Caco-2 (cell line): ENCODE data around the gene PLSCR1. TPM values are rescaled to one million over a fixed set of nuclear protein-coding genes. Genes with fewer than 3 reads are reported as not detected.

Source experiments
- BruUV-seq: library from RNA; stranded (reverse); fragments of 400-500 nt; replicated peaks from 2 replicates; lab custom pipeline; 2021; lab: Mats Ljungman, UMichigan
- CTCF ChIA-PET: fragments of 300-600 bp; sonication (Branson Sonifier 250); formaldehyde crosslinking; loops from one replicate; lab custom pipeline; 2022; ENCODE audit warnings: antibody characterized with exemption; lab: Charles Lee
- POLR2A ChIA-PET: fragments of 300-600 bp; sonication (Branson Sonifier 250); formaldehyde crosslinking; loops from one replicate; lab custom pipeline; 2022; ENCODE audit warnings: antibody characterized with exemption; lab: Charles Lee
- DNase-seq, 2 experiments: peaks; one replicate each; pipeline versions ENCODE4 v3.0.0 to v3.0.0-alpha.2; 2020 to 2022
- H3K27me3 ChIP-seq: replicated peaks from 2 replicates; pipeline ENCODE4 v1.6.0; 2011; ENCODE audit warnings: low read length; ENCODE audit not compliant: control insufficient read depth, insufficient read depth
- H3K36me3 ChIP-seq: 2 replicates; pipeline ENCODE4 v1.5.1; 2011; ENCODE audit warnings: low read length; ENCODE audit not compliant: control insufficient read depth, insufficient read depth
- H3K4me1 ChIP-seq: fragments of 250-450 bp; sonication (Bioruptor Pico); 2 replicates; pipeline ENCODE4 v1.5.1; 2020; ENCODE audit warnings: mild to moderate bottlenecking
- H3K4me3 ChIP-seq: 2 replicates; pipeline ENCODE4 v1.5.1; 2011; ENCODE audit warnings: low read depth, mild to moderate bottlenecking, control low read depth, low read length
- H3K9me3 ChIP-seq: fragments of 250-450 bp; sonication (Bioruptor Pico); 2 replicates; pipeline ENCODE4 v1.5.1; 2020; ENCODE audit warnings: mild to moderate bottlenecking, moderate library complexity
- H3K27ac Mint-ChIP-seq: one replicate; pipeline ENCODE4 v1.8.0; 2022; ENCODE audit warnings: mixed read lengths; ENCODE audit not compliant: unreplicated experiment
- H3K27me3 Mint-ChIP-seq: one replicate; pipeline ENCODE4 v1.8.0; 2022; ENCODE audit warnings: mixed read lengths; ENCODE audit not compliant: insufficient read depth, unreplicated experiment
- H3K36me3 Mint-ChIP-seq: one replicate; pipeline ENCODE4 v1.8.0; 2022; ENCODE audit warnings: mild to moderate bottlenecking, mixed read lengths; ENCODE audit not compliant: insufficient read depth, unreplicated experiment
- H3K4me1 Mint-ChIP-seq: one replicate; pipeline ENCODE4 v1.8.0; 2022; ENCODE audit warnings: low read depth, mixed read lengths; ENCODE audit not compliant: unreplicated experiment
- H3K4me3 Mint-ChIP-seq: one replicate; pipeline ENCODE4 v1.8.0; 2022; ENCODE audit warnings: mild to moderate bottlenecking, moderate library complexity, mixed read lengths; ENCODE audit not compliant: unreplicated experiment
- H3K9me3 Mint-ChIP-seq: one replicate; pipeline ENCODE4 v1.8.0; 2022; ENCODE audit warnings: mixed read lengths; ENCODE audit not compliant: unreplicated experiment
- CTCF ChIP-seq, 2 experiments: fragments of 200-600 bp in 1 of 2; IDR thresholded peaks; 1 replicate in 1 of 2; 2 replicates in 1 of 2; pipeline versions ENCODE4 v1.5.1 to v1.8.0; 2011 to 2022; ENCODE audit warnings: antibody characterized with exemption in 1 of 2, control low read depth in 1 of 2, inconsistent platforms in 1 of 2, low read depth in 1 of 2, low read length in 1 of 2, mild to moderate bottlenecking in 1 of 2, moderate library complexity in 1 of 2; ENCODE audit not compliant: insufficient read depth in 1 of 2, severe bottlenecking in 1 of 2, unreplicated experiment in 1 of 2
- intact Hi-C: fragments of 100-400 bp; cut with micrococcal nuclease; formaldehyde crosslinking; loops from one replicate; pipeline ENCODE4 v1.10.0; 2022; ENCODE audit not compliant: unreplicated experiment
- total RNA-seq: library from RNA; stranded (reverse); gene quantifications from 2 replicates; pipeline ENCODE4 v1.2.3, GENCODE V29; 2022

The PLSCR1 gene
- total RNA-seq, 1 experiment from 2014 or later, result 116 TPM

- CTCF ChIA-PET, result no interaction called here
- DNase-seq, result no peak
- TF ChIP-seq CTCF (IDR thresholded peaks at IDR 0.05; ENCODE audit: insufficient read depth in 1 of 2, low read depth in 1 of 2, low read length in 1 of 2, severe bottlenecking in 1 of 2, unreplicated experiment in 1 of 2), result no peak
- no peaks in the 10 kb centered on the region for H3K9me3 Mint-ChIP-seq
- no peaks in the 10 kb centered on the region for H3K27me3 Mint-ChIP-seq
- no peak overlapping the region for H3K27ac Mint-ChIP-seq
- intact Hi-C loops, result loop anchor here (10.0 kb wide), 1 partner anchor 509 kb away; no protein-coding TSS in a partner anchor
- POLR2A ChIA-PET, result no interaction called here
- Histone ChIP-seq H3K4me3 (no peak overlapping the region), H3K9me3 (no peaks in the 10 kb centered on the region), H3K27me3 (no peaks in the 10 kb centered on the region), H3K36me3 (no peaks in the 10 kb centered on the region), H3K4me1 (no peaks in the 10 kb centered on the region)
- BruUV-seq, result no TSS peak
- H3K36me3 Mint-ChIP-seq, result no peaks in the 10 kb centered on the region
- H3K4me1 Mint-ChIP-seq, result no peaks in the 10 kb centered on the region
- no peak overlapping the region for H3K4me3 Mint-ChIP-seq
Measured at GRCh38 chr3:146574173-146574572, 29.8 kb upstream of the PLSCR1 start.

GRCh38 chr3:146569314-146569713 lies 24.9 kb upstream of the PLSCR1 start:
- H3K9me3 Mint-ChIP-seq, result no peaks in the 10 kb centered on the region
- DNase-seq, result no peak
- ChIA-PET CTCF (no interaction called here), POLR2A (no interaction called here)
- H3K27me3 Mint-ChIP-seq, result no peaks in the 10 kb centered on the region
- TF ChIP-seq CTCF (IDR thresholded peaks at IDR 0.05; ENCODE audit: insufficient read depth in 1 of 2, low read depth in 1 of 2, low read length in 1 of 2, severe bottlenecking in 1 of 2, unreplicated experiment in 1 of 2), result no peak
- intact Hi-C loops, result no loop called here
- no TSS peak for BruUV-seq
- no peaks in the 10 kb centered on the region for H3K36me3 ChIP-seq
- no peaks in the 10 kb centered on the region for H3K4me1 Mint-ChIP-seq
- H3K4me3 ChIP-seq, result no peak overlapping the region
- H3K9me3 ChIP-seq, result no peaks in the 10 kb centered on the region
- no peak overlapping the region for H3K4me3 Mint-ChIP-seq
- no peaks in the 10 kb centered on the region for H3K4me1 ChIP-seq
- H3K27ac Mint-ChIP-seq, result no peak overlapping the region
- H3K27me3 ChIP-seq, result no peaks in the 10 kb centered on the region
- H3K36me3 Mint-ChIP-seq, result no peaks in the 10 kb centered on the region

- no peaks in the 10 kb centered on the region for H3K9me3 Mint-ChIP-seq
- H3K4me3 Mint-ChIP-seq, result no peak overlapping the region
- no TSS peak for BruUV-seq
- H3K4me1 Mint-ChIP-seq, result no peaks in the 10 kb centered on the region
- CTCF ChIA-PET, result no interaction called here
- intact Hi-C loops, result no loop called here
- no peak overlapping the region for H3K4me3 ChIP-seq
- no peaks in the 10 kb centered on the region for H3K9me3 ChIP-seq
- DNase-seq, result no peak
- TF ChIP-seq CTCF (IDR thresholded peaks at IDR 0.05; ENCODE audit: insufficient read depth in 1 of 2, low read depth in 1 of 2, low read length in 1 of 2, severe bottlenecking in 1 of 2, unreplicated experiment in 1 of 2), result no peak
- no peaks in the 10 kb centered on the region for H3K27me3 Mint-ChIP-seq
- no peaks in the 10 kb centered on the region for H3K36me3 ChIP-seq
- H3K36me3 Mint-ChIP-seq, result no peaks in the 10 kb centered on the region
- H3K27ac Mint-ChIP-seq, result no peak overlapping the region
- no peaks in the 10 kb centered on the region for H3K4me1 ChIP-seq
- H3K27me3 ChIP-seq, result no peaks in the 10 kb centered on the region
- POLR2A ChIA-PET, result no interaction called here
Measured at GRCh38 chr3:146566138-146566537, 21.7 kb upstream of the PLSCR1 start.
